HG03103 (cell line): Measurements from ENCODE around the gene PPARD.
"Not testable (repeated sequence)": the region's sequence is repeated elsewhere in the genome, so short reads cannot be mapped to it uniquely, and the experiment has no call there.

Source experiments
- ATAC-seq: cut with Tn5 transposase; IDR thresholded peaks from one replicate; pipeline ENCODE4 v1.9.1; 2021; ENCODE audit warnings: low read depth; ENCODE audit not compliant: unreplicated experiment

PPARD gene

DNA sequence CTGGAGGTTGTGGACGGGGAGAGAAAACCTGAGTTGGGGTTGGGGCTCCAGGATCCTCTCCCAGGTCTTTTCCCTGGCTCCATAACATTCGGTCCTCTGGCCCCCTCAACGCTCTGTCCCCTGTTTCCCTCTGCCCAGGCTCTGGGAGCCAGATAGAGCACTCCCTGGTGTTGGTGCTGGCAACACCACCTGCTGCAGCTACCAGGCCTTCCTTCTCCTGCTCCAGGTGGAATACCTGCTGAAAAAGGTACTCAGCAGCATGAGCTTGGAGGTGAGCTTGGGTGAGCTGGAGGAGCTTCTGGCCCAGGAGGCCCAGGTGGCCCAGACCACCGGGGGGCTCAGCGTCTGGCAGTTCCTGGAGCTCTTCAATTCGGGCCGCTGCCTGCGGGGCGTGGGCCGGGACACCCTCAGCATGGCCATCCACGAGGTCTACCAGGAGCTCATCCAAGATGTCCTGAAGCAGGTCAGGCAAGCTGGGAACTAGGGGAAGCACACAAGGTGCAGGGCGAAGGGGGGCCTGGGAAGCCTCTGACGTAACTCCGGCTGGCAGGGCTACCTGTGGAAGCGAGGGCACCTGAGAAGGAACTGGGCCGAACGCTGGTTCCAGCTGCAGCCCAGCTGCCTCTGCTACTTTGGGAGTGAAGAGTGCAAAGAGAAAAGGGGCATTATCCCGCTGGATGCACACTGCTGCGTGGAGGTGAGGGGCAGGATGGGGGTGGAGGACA is 30.1 kb upstream of the PPARD start:
- ATAC-seq = no peak

GRCh38 chr6:35312807-35313206 is 29.6 kb upstream of the PPARD start:
- ATAC-seq = no peak

DNA sequence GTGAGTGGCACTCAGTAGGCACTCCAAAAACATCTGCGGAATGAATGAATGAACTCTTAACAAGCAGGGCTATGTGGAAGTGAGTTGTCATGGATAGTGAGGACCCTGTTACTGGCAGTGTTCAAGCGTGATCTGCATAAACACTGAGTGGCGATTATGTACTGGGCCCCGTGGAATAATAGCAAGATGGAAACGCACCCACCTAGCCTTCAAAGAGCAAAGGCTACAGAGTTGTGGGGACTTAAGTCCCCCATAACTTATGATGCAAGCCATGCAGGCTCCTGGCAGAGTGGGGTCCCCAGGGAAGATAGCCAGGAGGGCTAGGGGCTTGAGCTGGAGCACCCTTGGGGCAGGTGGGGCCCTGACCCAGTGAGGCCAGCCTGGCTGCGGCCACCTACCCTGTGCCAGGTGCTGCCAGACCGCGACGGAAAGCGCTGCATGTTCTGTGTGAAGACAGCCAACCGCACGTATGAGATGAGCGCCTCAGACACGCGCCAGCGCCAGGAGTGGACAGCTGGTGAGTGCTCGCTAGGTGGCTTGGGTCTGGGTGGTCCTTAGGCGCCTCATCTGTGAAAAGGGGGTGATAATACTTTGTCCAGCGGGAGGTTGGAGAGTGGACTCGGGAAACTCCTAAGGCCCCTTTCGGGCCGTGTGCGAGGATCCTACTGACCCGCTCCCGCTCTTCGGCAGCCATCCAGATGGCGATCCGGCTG is 24.7 kb upstream of the PPARD start:
- no peak for ATAC-seq

- no peak for ATAC-seq
These were observed 23.9 kb upstream of the PPARD start for GRCh38 chr6:35318196-35319171.

GRCh38 chr6:35319346-35320030 is 22.9 kb upstream of the PPARD start:
- ATAC-seq = no peak

- ATAC-seq = no peak
These were observed 22.3 kb upstream of the PPARD start for GRCh38 chr6:35320031-35320410.

DNA sequence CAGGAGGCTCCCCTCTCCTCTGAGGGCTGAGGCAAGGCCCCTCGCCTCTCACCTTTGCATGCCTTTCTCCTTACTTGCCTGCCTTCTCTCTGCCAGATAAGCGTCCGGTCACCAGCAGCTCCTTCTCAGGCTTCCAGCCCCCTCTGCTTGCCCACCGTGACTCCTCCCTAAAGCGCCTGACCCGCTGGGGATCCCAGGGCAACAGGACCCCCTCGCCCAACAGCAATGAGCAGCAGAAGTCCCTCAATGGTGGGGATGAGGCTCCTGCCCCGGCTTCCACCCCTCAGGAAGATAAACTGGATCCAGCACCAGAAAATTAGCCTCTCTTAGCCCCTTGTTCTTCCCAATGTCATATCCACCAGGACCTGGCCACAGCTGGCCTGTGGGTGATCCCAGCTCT is 21.3 kb upstream of the PPARD start:
- ATAC-seq = no peak

DNA sequence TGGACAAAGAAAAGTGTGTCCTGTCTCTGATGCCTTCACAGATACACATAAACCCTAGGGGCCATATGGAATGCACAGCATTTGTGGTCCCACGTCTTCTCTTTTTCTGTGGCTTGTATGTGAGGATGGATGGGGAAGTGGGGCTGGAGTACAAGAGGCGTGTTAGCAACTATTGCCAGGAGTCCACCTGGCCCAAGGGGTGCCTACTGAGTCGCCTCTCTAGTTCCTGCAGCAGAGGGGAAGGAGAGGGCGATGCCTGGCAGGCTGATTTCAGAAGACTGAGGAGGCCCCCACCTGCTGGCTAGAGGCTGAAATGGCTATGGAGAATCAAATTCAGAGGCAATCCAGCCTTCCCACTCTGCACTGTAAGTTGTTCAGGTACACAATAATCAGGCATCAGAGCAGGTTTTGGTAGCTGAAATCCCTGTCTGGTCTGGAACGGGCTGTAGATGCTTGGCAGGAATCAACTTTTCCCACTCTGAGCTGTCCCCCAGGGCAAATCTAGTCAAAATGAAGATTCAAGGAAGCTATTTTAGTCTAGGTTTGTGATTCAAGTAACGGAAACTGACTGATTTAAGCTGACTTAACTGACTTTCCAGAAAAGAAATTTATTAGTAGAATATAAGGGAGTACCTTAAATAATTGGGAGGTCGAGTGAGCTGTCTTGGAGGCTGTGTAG is 14.9 kb upstream of the PPARD start:
- no peak for ATAC-seq

GRCh38 chr6:35328108-35328723 is 14.1 kb upstream of the PPARD start:
- no peak for ATAC-seq

DNA sequence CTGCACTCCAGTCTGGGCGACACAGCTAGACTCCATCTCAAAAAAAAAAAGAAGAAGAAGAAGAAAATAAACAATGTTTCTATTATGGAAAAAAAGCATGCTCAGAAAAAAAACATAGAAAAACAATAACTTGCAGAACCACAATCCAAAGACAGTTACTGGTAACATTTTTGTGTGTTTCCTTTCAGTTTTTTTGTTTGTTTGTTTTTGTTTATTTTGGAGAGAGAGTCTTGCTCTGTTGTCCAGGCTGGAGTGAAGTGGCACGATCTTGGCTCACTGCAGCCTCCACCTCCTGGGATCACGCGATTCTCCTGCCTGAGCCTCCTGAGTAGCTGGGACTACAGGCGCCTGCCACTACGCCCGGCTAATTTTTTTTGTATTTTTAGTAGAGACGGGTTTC is 13.4 kb upstream of the PPARD start:
- not testable (repeated sequence) for ATAC-seq

DNA sequence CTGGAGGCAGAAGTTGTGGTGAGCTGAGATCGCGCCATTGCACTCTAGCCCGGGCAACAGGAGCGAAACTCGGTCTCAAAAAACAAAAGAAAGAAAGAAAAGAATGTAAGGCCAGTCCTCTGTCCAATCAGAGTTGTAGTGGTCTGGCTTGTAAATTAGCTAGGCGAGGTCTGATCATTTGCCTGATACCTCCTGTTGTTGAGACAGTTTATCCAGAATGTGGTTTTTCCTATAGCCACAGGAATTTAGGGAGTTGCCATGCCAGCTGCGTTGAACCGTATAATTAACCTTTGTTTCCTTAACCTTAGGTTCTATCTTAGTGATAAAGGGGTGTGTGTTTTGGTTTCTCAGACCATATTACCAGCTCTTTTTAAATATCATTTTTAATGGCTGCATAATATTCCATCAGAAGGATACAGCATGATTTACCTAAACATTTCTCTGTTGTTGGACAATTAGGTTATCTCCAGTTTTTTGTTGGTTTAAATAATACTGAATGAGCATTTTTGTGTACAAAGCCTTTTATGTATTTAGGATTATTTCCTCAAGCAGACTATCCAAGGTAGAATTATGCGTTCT is 11.7 kb upstream of the PPARD start:
- ATAC-seq = no peak

GRCh38 chr6:35332074-35332887 is 10.1 kb upstream of the PPARD start:
- not testable (repeated sequence) for ATAC-seq

DNA sequence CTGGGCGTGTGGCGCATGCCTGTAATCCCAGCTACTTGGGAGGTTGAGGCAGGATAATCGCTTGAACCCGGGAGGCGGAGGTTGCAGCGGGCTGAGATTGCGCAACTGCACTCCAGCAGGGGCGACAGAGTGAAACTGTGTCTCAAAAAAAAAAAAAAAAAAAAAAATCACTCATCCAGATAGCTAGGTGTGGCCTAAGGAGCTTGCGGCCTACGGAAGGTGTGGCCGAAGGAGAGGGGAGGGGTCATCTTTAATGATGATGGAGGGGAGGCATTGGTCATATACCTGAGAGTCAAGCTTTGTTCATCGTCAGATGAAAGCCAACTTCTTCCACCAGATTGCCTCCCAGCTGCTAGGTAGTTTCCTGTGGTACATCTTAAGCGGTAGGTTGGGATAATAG is 801 bp upstream of the PPARD start:
- ATAC-seq = no peak

- no peak for ATAC-seq
These were observed 905 bp downstream of the PPARD start for GRCh38 chr6:35343092-35343834.

- no peak for ATAC-seq
These were observed 1.6 kb downstream of the PPARD start for GRCh38 chr6:35343835-35344550.

DNA sequence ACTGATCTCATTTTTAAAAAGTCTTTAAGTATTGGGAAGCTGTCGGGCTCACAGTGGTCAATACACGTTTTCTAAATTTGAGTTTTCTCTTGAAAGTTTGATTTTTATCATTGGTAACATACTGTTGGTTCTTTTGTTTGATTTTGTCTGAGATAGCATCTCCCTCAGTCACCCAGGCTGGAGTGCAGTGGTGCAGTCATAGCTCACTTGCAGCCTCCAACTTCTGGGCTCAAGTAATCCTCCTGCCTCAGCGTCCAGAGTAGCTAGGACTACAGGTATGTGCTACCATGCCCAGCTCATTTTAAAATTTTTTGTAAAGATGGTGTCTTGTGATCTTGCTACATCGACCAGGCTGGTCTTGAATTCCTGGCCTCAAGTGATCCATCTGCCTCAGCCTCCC is 9.1 kb downstream of the PPARD start:
- no peak for ATAC-seq

DNA sequence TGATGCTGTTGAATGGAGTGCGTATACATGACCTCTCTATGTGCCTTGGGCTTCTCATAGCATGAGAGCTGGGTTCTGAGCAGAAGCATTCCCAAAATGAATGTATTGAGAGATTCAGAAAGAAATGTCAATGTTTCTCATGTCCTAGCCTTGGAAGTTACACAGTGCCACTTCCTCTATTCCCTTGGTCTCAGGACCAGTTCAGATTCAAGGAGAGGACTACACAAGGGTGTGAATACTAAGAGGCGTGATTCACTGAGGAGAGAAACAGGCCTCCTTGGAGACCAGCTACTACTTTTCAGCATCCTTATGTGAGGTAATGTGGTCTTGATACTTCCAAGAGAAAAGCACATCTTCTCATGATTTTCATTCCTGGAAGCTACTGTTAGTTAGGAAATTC is 10.4 kb downstream of the PPARD start:
- ATAC-seq = no peak
